Osteocyte (in vitro differentiated cells): Measurements from ENCODE around the gene INHBE. TPM values are rescaled to one million over a fixed set of nuclear protein-coding genes. Genes with fewer than 3 reads are reported as not detected.
"Not testable (repeated sequence)": the region's sequence is repeated elsewhere in the genome, so short reads cannot be mapped to it uniquely, and the experiment has no call there.

ENCODE experiments used
- DNase-seq: peaks from one replicate; pipeline ENCODE4 v3.0.0; 2021; ENCODE audit warnings: mixed read lengths; ENCODE audit not compliant: unreplicated experiment; ENCODE audit errors: extremely low spot score
- H3K27ac Mint-ChIP-seq: one replicate; pipeline ENCODE4 v1.8.0; 2021; ENCODE audit warnings: mild to moderate bottlenecking, mixed read lengths; ENCODE audit not compliant: unreplicated experiment
- H3K27me3 Mint-ChIP-seq: one replicate; pipeline ENCODE4 v1.8.0; 2021; ENCODE audit warnings: mixed read lengths; ENCODE audit not compliant: unreplicated experiment
- H3K36me3 Mint-ChIP-seq: one replicate; pipeline ENCODE4 v1.8.0; 2021; ENCODE audit warnings: mixed read lengths; ENCODE audit not compliant: unreplicated experiment
- H3K4me1 Mint-ChIP-seq: one replicate; pipeline ENCODE4 v1.8.0; 2021; ENCODE audit warnings: mixed read lengths; ENCODE audit not compliant: unreplicated experiment
- H3K4me3 Mint-ChIP-seq: one replicate; pipeline ENCODE4 v1.8.0; 2021; ENCODE audit warnings: mild to moderate bottlenecking, moderate library complexity, mixed read lengths; ENCODE audit not compliant: unreplicated experiment
- H3K9me3 Mint-ChIP-seq: one replicate; pipeline ENCODE4 v1.8.0; 2021; ENCODE audit warnings: mixed read lengths; ENCODE audit not compliant: unreplicated experiment
- CTCF ChIP-seq: fragments of 200-600 bp; sonication (generic); IDR thresholded peaks from 2 replicates; pipeline ENCODE4 v1.5.0; 2021; ENCODE audit warnings: antibody characterized with exemption, mild to moderate bottlenecking, moderate library complexity
- total RNA-seq: library from RNA; stranded (reverse); gene quantifications from 2 replicates; pipeline ENCODE4 v1.2.1, GENCODE V29; 2021

Gene INHBE
- total RNA-seq, 1 donor from 2014 or later: 1.3 TPM

GRCh38 chr12:57441846-57442427, 13.2 kb upstream of the INHBE start:
- no peak overlapping the region for H3K27ac Mint-ChIP-seq
- TF ChIP-seq CTCF: no peak
- H3K9me3 Mint-ChIP-seq: no peaks in the 10 kb centered on the region
- H3K36me3 Mint-ChIP-seq: no peaks in the 10 kb centered on the region
- no peak for DNase-seq
- H3K27me3 Mint-ChIP-seq: no peaks in the 10 kb centered on the region
- H3K4me1 Mint-ChIP-seq: peaks cover 8% of the 10 kb centered on the region
- H3K4me3 Mint-ChIP-seq: no peak overlapping the region

GRCh38 chr12:57444337-57444736, 10.8 kb upstream of the INHBE start:
- not testable (repeated sequence) for H3K27me3 Mint-ChIP-seq, DNase-seq, H3K4me3 Mint-ChIP-seq, H3K4me1 Mint-ChIP-seq, H3K9me3 Mint-ChIP-seq, H3K36me3 Mint-ChIP-seq, H3K27ac Mint-ChIP-seq

- TF ChIP-seq CTCF: no peak
- Mint-ChIP-seq H3K36me3 (no peaks in the 10 kb centered on the region), H3K27me3 (no peaks in the 10 kb centered on the region), H3K9me3 (no peaks in the 10 kb centered on the region), H3K4me1 (peaks cover 3% of the 10 kb centered on the region), H3K27ac (no peak overlapping the region), H3K4me3 (no peak overlapping the region)
- no peak for DNase-seq
Measured at GRCh38 chr12:57444744-57445143, 10.4 kb upstream of the INHBE start.

DNA sequence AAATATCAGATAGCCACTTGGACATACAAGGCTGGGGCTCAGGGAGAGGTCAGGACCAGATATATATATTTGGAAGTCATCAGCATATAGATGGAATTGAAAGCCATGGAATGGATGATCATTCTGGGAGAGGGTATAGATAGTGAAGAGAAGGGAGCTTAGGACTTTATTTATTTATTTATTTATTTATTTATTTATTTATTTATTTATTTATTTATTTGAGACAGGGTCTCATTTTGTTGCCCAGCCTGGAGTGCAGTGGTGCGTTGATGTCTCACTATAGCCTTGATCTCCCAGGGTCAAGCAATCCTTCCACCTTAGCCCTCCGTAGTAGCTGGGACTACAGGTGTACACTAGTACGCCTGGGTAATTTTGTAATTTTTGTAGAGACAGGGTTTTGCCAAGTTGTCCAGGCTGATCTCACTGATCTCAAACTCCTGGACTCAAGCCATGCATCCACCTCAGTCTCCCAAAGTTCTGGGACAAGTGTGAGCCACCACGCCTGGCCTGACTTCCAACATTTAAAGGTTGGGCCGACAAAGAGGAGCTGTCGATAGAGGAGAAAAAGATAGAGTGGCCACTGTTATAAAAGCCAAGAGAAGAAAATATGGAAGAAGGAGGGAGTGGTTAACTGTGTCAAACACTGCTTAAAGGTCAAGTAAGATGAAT, 8.7 kb upstream of the INHBE start:
- no peaks in the 10 kb centered on the region for H3K9me3 Mint-ChIP-seq
- no peak for TF ChIP-seq CTCF
- H3K4me3 Mint-ChIP-seq: no peak overlapping the region
- no peaks in the 10 kb centered on the region for H3K4me1 Mint-ChIP-seq
- no peak overlapping the region for H3K27ac Mint-ChIP-seq
- H3K36me3 Mint-ChIP-seq: no peaks in the 10 kb centered on the region
- DNase-seq: no peak
- H3K27me3 Mint-ChIP-seq: no peaks in the 10 kb centered on the region

- Mint-ChIP-seq H3K4me3 (no peak overlapping the region), H3K4me1 (peaks cover 9% of the 10 kb centered on the region), H3K27ac (no peak overlapping the region), H3K27me3 (no peaks in the 10 kb centered on the region), H3K9me3 (no peaks in the 10 kb centered on the region), H3K36me3 (no peaks in the 10 kb centered on the region)
- no peak for DNase-seq
- TF ChIP-seq CTCF: no peak
Measured at GRCh38 chr12:57448669-57449068, 6.4 kb upstream of the INHBE start.
